Activated CD4-positive, alpha-beta T cell treated with anti-CD3 and anti-CD28 coated beads, Interleukin-2, amount 50 U/mL, for 48 hours (primary cell): ENCODE results near the gene PKM.

ENCODE experiments used
- DNase-seq, 2 experiments: peaks; one replicate each; pipeline ENCODE4 v3.0.0-alpha.2; 2020

The PKM gene

DNA sequence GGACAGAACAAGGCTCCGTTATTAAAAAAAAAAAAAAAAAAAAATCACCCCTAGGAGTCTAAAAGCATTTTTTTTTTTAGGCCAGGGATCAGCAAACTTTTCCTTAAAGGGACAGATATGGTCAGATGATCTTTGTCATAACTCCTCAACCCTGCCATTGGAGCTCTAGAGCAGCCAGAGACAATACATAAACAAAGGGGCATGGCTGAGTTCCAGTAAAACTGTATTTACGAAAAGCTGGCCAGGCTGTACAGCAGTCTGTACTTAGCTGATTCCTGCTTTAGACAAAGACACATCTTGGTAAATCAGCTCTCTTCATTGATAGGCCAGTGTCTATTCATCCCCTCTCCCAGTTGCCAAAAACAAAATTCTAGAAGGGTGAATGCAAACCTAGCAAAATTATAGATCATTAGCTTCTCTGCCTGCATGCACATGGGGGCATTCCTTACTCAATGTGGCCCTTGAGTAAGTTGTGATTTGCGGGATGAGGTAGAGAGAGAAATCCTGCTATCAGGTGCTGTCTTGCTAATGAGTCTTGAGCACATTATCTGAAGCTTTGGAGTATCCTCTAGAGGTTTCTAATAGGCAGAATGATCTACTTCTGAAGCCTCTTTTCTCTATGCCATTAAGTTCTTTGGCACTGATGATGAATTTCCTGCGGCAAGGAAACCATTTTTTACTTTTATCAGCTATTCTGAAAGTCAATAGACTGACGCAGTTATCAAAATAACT, 77.6 kb downstream of the PKM start:
- no peak for DNase-seq
